SKM-1 treated with dmso at 0.1 percent for 144 hours (cell line): ENCODE measurements around the gene JADE2.
"Not testable (repeated sequence)": the region's sequence is repeated elsewhere in the genome, so short reads cannot be mapped to it uniquely, and the experiment has no call there.

Experiments used
- DNase-seq: peaks from one replicate; lab custom pipeline; 2025; ENCODE audit not compliant: unreplicated experiment; lab: John Stamatoyannopoulos, UW

The JADE2 gene

GRCh38 chr5:134583766-134584165 lies 58.3 kb downstream of the JADE2 start:
- DNase-seq = no peak

DNA sequence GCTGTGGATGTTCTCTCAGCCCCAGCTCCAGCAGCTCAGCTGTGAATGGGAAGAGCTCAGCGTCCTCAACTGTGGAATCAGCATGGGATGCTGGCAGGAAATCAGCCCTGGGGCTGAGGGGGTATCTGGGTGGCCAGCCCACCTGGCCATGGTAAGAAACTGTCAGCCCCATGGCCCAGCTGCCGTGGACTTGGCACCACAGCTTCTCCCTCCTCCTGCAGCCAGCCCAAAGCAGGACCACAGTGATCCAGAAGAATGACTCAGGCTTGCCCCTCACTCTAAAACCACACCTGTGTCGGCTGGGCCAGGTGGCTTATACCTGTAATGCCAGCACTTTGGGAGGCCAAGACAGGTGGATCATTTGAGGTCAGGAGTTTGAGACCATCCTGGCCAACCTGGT lies 59.2 kb downstream of the JADE2 start:
- no peak for DNase-seq

DNA sequence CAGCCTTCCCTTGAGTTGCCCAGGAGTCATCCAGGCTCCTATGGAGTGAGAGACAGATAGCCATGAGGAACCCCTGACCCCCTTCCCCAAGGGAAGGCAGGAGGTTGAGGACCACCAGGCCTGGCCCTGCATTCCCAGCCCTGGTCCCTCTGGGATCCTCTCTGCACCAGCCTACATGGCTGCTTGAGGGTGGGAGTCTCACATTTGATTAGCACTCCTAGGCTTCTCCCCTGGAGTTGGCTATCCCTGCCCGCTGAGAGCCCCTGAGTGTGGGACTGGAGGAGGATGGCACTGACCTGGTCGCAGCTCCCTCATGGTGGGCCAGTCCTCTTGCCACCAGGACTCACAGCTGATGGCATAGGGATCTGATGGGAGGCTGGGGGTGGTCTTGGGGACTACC lies 60.5 kb downstream of the JADE2 start:
- DNase-seq = no peak

DNA sequence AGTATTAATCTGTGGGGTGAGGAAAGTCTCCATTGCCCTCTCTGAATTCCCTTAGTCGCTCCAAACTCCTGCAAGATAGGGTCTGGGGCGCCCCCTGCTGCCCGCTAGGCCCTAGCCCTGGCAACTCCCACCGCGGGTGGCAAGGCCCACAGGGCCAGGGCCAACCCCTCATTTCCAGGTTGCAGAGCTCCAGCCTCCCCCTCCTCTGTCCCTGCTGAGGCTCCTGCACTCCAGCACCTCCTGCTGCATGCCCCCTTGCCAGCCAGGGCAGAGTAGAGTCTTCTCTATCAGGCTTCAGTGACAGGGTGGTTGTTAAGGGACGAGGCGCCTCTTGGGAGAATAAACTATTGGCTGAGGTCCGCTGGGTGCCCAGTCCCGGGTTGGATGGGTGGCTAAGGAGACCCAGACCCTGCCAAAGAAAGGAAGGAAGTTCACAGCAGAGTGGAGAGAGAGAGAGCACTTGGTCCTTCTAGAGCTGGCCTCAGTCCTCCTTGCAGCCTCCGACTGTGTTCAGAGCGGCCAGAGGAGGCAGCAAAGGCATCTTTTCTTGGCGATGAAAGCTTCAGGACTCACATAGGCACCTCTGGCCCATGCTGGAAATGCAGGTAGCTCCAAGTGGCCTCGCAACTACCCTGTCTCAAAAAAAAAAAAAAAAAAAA lies 61.5 kb downstream of the JADE2 start:
- DNase-seq = peak; percentile 76

DNA sequence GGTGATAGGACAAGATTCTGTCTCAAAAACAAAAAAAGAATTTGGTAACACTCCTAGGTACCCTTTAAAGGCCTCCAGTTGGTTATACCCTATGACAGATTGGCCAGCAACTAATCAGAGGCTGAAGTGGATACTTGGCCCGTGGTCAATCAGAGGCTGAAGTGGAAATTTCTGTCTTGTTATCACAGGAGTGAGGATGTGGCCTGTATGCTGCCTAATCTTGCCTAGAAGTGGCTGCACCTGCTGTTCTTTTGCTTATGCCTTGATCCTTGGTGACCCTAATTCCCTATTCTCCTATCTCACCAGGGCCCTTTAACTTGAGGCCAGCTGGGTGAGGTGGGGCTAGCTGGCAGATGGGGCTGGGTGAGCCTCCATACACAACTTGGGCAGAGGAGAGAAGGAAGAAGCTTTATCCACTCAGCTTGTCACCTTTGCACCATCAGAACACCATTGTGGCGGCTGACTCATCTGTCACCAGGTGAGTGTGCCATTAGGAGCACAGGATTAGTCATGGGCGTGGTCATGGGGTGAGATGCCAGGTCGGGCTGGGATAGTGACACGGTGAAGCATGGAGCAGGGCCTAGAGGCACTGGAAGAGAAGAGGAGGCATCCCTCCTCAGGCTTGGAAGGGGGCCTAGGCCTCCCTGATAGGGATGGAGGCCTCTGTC lies 65.7 kb downstream of the JADE2 start:
- DNase-seq = no peak

DNA sequence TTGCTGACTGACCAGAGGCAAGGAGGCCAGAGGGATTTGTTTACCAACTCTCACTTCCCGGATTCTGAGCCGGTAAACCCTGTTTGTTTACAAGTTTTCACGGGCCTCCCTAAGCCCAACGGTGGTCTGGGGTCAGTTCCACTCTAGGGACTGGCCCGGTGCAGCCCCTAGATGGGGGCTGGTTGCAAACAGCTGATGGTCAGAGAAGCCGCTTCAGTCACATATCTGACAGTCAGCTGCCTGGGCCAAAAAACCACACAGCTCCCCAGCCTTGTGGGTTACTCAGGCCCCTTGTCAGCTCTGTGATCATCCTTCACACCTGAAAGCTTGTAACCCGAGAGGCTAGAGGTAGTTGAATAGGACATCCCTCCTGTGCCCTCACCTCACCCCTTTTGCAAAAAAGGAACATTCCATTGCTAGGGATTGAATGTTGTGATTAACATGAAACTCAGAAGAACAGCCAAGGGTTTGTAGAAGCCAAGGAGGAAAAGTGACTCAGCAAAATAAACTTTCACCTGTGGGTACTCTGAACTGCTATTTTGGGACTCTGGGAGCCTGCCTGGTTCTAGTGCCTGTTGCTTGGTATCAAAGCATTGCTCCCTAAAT lies 66.8 kb downstream of the JADE2 start:
- no peak for DNase-seq

GRCh38 chr5:134594336-134594735 lies 68.9 kb downstream of the JADE2 start:
- DNase-seq = no peak

DNA sequence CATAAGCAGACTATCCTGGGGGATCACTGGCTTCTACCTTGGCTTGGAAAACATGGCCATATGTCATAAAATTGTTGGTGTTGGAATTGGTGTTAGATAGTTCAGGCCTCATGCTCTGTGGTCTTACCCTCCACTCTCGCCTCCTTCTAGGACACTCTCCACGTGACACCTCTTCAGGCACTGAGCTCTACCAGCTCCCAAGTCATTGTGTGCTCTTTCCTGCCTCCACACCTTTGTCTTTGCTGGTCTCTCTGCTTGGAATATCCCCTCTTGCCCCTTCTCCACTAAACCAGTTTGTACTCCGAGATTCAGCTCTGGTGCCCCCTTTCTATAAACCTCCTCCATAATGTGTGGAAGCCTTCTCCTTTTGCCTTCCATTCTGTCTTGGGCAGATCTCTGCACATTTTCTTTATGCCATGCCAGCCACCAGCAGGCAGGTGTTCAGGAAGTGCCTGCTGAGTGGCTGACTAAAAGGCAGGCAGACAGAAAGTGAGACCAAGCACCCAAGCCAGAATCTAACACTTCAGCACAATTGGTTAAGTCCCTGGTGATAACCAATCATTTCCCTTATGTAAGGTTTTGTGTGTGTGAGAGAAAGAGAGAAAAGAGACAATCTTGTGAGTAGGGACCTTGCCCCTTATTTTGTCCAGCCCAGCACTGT lies 69.5 kb downstream of the JADE2 start:
- DNase-seq = no peak

GRCh38 chr5:134595458-134595838 lies 70.0 kb downstream of the JADE2 start:
- DNase-seq = no peak

DNA sequence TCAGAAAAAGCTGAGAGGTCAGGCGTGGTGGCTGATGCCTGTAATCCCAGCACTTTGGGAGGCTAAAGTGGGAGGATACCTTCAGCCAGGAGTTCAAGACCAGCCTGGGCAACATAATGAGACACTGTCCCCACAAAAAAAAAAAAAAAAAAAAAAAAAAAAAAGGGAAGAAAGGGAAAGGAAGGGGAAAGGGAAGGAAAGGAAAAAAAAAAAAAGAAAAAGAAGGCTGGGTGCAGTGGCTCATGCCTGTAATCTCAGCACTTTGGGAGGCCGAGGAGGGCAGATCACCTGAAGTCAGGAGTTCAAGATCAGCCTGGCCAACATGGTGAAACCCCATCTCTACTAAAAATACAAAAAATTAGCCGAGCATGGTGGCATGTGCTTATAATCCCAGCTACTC lies 74.3 kb downstream of the JADE2 start:
- not testable (repeated sequence) for DNase-seq

DNA sequence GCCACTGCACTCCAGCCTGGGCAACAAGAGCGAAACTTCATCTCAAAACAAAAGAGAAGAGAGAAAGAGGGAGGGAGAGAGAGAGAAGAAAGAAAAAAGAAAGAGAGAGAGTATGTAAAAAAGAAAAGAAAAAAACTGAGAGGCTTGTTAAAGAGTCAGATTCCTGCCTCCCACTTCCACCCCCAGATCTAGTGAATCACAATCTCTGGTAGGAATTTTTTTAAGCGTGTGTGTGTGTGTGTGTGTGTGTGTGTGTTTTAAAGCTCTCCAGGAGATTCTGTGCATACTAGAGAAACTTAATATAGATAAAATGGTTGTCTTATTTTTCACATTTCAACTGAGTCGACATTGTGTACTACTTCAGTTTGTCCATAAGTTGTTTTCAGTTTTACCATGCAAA lies 75.1 kb downstream of the JADE2 start:
- no peak for DNase-seq

DNA sequence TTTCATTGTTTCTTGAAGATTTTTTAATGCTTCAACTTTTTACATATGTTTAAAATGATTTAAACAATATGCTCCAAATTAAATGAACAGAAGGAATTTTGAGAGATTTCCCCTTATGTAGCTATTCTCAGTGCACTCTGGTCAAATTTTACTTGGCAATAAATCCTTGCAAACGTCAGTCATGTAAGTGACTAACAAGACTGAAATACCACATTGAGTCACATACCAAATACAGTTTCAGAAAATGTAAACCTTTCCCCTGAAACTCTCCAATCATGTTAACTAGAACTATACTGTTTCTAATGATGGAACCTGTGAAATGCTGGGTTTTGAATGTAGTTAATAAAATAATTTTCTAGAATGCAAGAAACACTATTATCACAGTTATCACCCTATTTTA lies 77.6 kb downstream of the JADE2 start:
- DNase-seq = no peak

GRCh38 chr5:134604908-134605307 lies 79.4 kb downstream of the JADE2 start:
- DNase-seq = no peak

DNA sequence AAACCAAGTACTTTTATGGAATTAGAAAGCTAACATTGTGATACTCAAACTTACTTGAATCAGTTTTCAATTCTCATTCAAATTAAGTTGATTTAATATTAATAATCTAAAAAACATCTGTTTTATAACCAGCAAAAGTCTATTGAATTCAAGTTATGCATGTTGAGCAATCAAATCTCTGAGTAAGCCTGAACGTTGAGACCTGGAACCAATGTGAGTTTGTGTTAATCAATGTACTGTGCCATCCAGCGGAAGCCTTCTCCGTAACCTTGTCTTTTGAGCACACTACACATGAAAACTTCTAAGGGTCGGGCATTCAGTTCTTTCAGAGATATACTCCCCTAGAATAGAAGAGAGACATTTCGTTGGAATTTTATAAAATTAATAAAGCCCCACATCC lies 81.3 kb downstream of the JADE2 start:
- DNase-seq = no peak

- DNase-seq = no peak
Observed at GRCh38 chr5:134608555-134608954, 83.1 kb downstream of the JADE2 start.

DNA sequence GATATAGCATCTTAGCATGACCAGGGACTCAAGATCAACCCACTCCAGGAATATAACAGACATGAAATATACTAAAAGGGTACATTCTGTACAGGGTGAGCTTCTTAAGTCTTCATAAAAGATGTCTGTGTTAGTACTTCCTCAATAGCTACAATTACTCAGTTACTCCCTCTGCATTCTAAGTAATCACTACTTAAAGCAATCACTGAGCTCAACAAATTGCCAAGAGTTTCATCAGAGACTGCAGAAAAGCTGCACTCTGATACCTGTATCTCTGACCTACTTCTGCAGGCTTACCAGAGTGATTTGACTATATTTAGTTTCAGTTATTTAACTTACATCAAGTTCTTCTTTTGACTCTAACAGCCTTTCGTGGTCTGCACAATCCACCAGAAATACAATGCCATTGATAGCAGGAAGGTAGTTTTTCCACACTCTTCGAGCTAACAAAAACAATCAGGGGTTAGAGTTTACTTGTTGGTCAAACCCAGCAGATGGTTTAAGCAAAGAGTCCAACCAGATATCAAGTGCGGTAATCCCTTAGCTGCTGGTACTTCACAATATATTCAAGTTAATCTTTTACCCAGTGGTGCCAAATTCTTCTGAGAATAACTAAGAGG lies 83.9 kb downstream of the JADE2 start:
- no peak for DNase-seq

DNA sequence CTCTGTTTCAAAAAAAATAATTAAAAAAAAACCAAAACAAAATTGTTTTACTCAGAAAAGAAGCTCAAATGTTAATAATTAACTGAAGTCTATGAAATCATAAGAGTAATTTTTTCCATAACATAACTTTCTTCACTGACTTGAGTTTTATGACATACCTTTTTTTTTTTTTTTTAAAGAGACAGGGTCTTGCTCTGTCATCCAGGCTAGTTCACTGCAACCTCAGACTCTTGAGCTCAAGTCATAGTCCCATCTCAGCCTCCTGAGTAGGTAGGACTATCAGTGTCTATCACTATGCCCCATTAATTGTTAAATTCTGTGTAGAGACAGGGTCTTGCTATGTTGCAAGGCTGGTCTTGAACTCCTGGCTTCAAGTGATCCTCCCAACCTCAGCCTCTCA lies 85.3 kb downstream of the JADE2 start:
- DNase-seq = no peak

DNA sequence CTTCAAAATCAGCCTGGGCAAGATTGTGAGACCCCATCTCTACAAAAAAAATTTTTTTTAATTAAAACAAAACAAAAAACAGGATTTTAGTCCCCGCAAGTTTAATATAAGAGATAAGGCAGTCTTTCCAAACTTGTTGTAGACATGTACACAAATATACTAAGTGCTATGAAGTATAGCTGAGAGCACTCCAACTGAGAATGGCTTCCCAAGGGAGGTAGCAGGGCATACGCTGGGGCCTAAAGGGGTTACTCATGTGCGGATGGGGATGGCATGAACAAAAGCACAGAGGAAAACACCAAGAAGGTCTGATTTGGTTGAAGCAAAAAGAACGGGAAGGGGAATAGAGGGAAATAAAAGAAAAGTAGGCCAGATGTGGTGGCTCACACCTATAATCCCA lies 86.0 kb downstream of the JADE2 start:
- DNase-seq = no peak

- DNase-seq = no peak
Observed at GRCh38 chr5:134614450-134615085, 89.1 kb downstream of the JADE2 start.

- no peak for DNase-seq
Observed at GRCh38 chr5:134620634-134621033, 95.2 kb downstream of the JADE2 start.

DNA sequence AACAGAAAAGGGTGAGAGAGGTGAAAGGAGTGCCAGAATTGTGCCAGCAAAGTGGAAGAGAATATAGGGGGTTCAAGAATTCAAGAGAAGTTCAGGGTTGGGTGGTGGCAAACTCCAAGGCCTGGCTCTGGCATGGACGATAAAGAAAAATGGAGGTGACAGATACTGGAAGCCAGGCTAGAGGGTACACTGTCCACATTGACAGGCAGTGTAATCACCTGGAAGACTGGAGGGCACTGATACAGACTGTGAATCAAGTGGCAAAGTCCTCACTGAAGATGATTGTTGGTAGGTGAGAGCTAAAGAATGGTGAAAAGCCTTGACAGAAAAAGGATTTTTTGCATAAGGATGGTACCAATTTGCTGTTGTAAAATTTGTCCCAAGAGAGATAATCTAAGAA lies 100.1 kb downstream of the JADE2 start:
- DNase-seq = no peak
